Prostate gland (tissue), 1 donor: ENCODE measurements around the gene CARMIL1.

Source experiments
- POLR2A ChIP-seq: fragments of 450-650 bp; IDR thresholded peaks from one replicate; pipeline ENCODE4 v1.6.1; 2016; ENCODE audit warnings: antibody characterized with exemption, mild to moderate bottlenecking
- POLR2AphosphoS5 ChIP-seq: sonication (generic); formaldehyde crosslinking; IDR thresholded peaks from one replicate; pipeline ENCODE4 v1.6.1; 2017; ENCODE audit warnings: antibody characterized with exemption

DNA sequence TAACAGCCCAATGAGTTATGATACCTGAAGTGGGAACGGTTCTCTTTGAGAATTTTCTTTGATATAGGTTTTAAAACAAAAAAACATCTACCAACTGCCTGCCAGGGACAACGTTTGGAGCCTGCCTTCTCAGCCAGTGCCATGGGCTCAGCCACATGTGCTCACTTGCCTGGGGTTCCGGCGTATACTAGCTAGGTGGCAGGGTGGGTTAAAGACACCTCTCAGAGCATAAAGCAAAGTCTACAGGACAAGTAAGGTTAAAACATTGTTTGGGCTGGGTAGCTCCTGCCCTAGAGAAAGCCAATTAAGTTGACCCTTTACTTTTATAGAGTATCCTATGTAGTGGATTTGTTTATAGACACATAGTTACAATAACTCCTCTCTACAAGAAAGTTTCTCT, 334.9 kb downstream of the CARMIL1 start:
- TF ChIP-seq POLR2A (no peak), POLR2AphosphoS5 (no peak)
